HG03439 (cell line): ENCODE measurements around the gene ADAMTS3.
"Not testable (repeated sequence)": the region's sequence is repeated elsewhere in the genome, so short reads cannot be mapped to it uniquely, and the experiment has no call there.

Experiments
- ATAC-seq: cut with Tn5 transposase; IDR thresholded peaks from one replicate; pipeline ENCODE4 v1.9.1; 2021; ENCODE audit warnings: mild to moderate bottlenecking, moderate library complexity; ENCODE audit not compliant: unreplicated experiment

Gene ADAMTS3

DNA sequence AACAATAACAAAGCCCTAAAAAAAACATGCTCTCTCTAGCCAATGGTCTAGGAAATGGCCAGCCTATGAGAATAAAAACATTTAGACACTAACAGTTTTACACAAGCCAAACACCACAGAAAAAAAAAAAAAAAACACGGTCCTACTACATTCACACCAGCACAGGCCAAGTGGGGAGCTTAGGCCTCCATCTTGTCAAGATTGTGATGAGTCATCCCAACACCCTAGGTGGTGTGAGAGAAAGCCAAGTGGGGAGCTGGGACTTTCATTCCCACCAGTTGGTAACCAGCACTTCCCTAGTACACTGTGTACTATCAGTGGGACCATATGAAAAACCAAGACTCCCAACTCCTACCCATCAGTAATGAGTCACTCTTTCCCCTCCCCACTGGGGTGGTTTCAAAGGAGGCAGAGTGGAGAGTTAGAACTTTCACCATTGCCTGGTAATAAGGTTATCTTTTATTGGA is 95.6 kb downstream of the ADAMTS3 start:
- ATAC-seq: no peak

DNA sequence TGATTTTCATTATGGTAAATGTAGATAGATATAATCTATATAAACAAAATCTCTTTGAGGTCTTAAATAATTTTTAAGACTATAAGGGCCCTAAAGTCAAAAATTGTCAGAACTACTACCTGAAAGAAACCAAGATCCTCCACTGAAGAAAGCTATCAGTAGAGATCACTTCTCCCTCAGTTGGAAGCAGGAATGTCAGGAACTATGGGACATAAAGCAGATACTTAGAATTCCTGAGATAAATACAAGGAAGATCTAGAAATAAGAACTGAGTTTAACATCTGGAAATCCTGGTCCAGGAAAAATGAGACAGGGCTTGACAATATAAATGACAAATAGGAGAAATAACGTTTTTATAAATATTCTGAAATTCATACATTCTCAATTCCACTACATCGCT is 97.2 kb downstream of the ADAMTS3 start:
- ATAC-seq: no peak

DNA sequence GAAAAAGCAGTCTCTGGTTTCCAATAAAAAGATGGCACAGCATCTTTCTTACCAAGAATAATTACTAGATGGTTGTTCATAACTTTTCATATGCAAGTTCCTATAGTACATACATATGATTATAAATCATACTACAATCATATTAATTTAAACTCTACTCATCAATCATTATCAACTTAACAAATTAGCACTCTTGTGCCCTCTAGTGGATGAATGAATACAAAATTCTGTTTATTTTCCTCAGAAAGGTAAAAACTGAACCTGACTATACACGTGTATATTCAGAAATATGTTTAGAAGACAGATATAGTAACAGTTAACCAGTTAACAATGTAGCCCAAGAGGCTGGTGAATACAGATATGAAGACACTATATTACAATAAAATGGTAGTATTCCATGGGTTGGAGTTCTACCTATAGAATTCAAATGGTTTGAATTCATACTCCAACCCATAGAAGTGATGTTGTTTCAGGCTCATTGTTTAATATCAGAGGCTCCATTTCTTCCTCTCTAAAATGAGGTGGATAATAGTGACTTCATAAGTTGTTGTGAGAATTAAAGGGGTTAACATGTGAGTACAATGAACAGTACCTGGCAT is 100.0 kb downstream of the ADAMTS3 start:
- ATAC-seq: no peak

DNA sequence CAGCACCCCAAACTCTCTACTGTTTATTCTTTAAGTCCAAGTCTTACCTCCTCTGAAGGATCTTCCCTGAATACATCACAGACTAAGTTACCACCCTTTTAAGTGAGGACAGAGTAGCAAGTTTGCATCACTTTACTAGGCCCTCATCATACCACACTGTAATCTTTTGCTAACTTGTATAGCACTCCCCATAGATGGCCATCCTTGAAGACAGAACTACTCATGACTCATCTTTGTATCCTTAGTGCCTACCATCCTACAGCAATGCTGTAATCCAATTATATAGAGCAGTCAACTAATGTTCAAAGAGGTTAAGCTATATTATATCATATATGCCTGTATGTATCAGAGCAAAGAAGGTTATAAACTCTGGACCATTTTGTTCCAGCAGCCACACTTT is 101.4 kb downstream of the ADAMTS3 start:
- no peak for ATAC-seq

DNA sequence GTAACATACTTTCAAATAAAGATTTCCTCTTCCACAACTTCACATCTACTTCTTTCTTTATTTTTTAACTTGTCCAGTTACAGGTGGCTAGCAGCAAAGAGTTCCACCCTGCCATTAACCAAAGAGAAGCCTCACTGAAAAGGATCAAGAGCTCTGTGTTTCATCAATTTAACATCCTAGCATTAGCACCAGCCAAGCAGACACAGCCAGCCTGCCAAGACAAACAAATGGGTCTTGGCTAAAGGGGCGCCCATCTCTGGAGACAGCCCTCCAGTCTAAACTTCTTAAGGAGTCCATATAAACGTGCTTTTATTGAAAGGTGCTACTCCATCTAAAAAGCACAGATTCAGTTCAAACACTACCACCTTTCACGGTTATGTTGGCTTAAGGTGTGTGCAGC is 105.3 kb downstream of the ADAMTS3 start:
- no peak for ATAC-seq

DNA sequence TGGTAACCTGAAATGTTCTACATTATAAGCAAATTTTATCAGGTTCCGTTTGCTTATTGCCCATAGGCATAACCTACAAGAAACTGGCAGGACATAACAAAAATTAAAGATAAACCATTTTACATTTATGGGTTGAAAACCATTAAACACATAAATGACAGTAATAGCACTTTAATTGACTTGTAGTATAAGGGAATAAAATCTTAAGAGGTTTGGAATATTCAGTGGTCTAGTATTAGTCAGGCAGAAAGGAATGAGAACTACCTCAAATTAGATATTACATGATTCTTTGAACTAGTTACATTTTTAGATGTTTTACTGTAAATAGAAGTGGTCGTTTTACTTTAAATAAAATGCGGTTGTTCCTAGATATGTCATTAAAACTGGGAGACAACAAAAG is 111.9 kb downstream of the ADAMTS3 start:
- no peak for ATAC-seq

DNA sequence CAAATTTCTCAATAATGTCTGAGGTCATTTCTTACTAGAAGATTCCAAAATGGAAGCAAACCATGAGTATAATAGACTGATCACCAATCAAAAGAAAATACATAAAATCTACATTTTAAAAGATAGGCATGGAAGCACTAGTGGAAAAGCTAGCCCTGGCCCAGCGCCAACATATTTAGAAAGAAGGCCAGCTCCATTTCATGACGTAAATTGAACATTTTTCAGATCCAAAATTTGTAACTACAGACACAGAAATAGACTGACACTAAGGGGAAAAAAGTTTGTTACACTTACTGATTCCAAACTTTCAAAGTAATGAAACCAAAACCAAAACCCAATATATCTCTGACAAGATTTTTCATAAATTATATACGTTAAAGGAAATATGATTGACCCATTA is 117.7 kb downstream of the ADAMTS3 start:
- ATAC-seq: no peak

DNA sequence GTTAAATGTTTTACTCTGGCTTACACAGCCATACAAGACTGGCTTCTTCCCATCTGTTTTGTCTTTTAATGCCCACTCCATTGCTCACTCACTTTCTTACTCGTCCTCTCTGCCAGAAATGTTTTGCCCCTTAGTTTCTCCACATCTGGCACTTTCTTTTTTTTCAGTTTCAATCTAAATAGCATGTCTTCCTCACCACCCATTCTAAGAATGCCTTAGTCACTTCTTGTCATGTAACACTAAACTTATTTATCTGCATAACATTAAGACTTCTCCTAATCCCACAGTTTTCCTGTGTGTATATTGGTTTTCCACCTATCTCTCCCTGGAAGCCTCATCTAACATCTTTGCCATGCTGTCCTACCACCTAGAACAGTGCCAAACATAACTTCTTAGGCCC is 119.3 kb downstream of the ADAMTS3 start:
- ATAC-seq: no peak

DNA sequence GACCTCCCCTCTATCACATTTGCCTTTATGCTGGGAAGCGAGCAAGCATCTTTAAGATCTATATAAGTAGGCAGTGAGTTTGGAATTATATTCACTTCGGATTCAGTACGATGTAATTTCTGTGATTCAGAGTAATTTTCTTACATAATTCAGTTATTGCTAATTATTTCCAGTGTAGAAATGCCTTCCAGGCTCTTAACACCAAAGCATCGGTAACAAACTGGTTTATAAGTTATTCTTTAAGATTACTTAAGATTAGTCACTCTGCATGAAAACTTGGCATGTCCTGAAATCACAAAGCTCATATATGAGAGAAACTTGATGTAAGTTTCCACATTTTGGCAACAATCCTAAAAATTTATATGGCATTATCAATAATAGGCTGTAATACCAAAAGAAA is 120.8 kb downstream of the ADAMTS3 start:
- no peak for ATAC-seq

DNA sequence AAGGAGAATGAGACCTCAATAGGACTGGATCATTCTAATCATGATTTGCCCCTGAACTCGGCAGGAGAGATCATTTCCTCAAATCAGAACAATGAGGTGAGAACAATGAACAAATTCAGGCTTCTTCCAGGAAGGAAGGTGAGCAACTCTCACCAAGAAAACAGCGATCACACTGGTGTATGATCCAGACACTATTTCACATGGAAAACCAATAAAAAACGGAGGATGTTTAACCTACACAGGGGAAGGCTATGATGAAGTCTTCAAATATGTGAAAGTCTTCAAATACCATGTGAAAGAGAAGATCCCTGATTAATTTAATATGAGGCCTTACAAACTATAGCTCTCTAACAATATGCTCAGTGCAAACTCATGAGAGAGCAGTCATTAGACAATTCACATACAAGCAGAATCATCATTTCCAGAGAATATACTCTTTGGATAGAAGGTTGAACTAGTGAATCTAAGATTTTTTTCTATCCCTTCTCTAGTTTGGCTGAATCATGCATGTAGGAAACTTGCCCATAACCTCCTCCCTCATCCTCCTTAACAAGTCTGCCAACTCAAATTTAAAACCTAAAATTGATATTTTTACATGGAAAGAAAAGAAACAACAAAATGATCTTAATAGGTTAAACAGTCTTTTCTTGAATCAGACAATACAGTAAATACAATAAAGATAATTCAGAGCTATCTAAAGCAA is 122.5 kb downstream of the ADAMTS3 start:
- ATAC-seq: no peak

DNA sequence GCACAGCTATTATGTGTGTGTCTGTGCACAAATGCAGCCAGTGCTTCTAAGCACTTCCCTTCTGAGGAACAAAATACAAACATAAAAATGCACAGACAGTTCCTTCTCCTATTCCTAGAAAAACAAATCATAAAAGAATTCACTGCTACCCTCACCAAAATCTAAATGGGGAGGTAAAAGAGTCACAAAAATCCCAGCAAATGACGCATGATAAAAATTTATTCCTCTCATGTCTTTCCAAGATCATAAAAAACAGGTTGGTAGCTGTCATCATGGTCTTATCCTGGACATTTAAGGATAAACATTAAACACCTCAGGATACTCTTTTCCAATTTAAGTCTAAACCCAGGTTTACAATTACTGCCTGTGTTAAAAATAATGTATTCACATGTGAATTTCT is 124.9 kb downstream of the ADAMTS3 start:
- ATAC-seq: no peak

DNA sequence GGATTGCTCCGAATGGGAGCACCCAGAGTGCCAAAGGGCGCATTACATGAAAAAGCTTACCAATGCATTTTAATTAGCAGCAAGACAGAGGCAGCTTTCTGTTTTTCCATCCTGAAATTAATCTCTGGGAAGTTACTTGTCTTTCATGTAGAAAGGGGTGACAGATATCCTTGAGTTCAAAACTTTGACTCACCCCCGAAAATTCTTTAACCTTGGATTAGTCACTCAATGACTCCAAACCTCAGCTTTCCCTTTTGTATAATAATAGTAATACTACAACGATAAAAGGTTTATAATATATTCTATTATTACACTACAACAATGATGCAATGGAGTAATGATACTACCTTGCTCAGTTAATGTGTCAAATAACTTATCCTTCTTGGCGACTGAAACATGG is 126.3 kb downstream of the ADAMTS3 start:
- ATAC-seq: no peak

DNA sequence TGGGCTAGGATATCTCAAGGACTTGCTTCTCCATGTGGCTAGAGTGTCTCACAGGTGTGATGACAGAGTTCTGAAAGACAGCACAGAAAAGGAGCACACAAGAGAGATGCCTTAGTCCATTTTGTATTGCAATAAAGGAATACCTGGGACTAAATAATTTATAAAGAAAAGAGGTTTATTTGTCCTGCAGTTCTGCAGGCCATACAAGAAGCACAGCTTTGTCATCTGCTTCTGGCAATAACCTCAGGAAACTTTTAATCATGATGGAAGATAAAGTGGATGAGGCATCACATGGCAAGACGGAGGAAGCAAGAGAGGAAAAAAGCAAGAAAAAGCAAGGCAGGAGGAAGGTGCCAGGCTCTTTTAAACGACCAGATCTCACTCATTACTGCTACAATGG is 126.9 kb downstream of the ADAMTS3 start:
- no peak for ATAC-seq

DNA sequence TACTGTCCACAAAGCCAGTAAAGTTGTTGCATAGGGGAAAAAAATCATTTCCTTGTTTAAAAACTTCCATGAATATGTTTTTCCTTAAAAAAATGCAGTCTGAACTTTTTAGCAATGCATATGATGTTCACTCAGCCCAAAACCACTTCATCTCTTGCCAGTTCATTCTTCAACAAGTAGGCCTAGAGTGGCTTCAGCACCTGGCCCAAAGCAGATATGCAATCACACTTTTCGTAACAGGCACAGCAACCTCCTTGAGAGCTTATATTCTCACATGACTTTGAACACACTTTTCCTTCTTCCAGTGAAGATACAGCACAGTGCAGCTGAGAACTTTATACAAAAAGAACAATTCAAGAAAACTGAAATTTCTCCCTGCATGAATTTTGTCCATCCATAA is 128.6 kb downstream of the ADAMTS3 start:
- no peak for ATAC-seq

DNA sequence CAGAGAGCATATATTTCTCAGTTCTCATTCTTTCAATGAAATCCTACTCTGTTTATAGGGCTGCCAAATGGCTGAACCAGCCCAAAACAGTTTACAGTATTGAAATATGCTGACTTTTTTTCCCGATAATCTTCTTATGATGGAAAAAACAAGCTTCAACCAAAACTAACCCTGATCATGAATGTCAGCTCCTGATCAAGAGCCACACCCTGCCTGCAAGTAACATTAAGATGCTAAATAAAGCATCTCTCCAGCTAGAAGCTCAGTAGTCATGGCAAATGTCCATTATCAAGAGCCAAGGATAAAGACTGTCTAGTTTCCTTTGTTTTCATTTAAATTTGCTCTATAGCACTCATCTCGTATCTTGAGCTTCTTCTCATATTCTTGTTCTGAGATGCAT is 136.0 kb downstream of the ADAMTS3 start:
- ATAC-seq: no peak

DNA sequence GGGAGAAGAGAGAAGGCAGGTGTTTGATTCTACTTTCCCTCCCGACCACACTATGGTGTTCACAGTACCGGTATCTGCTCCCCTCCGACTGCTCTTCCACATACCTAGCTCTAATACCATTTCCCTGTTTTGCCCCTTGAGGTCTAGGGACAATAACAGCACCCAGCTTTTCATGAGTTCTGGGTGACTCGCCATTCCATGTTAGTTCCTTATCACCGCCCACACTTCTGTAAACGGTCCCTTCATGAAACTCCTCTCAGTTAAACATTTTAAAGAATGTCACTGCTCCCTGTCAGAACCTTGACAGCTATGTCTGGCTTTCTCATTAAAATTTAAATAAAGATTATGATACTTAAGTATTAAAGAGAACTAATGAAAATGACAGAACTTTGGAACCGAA is 136.7 kb downstream of the ADAMTS3 start:
- ATAC-seq: no peak

DNA sequence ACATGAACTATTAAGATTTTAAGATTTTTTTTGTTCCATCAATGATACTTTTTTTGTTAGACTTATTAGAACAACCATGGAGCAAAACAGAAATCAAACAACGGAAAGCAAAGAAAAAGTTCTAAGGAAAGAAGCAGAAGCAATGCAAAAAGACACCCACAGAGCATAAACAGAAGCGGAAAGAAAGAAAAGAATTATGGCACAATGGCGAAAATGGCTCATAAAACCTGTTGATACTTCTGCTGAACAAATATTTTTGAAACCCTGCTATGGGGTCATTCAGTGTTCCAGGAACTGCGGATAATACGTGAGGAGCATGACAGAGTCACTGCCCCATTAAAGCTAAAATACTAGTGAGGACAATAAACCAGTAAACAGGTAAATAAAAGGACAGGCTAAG is 138.0 kb downstream of the ADAMTS3 start:
- ATAC-seq: no peak

DNA sequence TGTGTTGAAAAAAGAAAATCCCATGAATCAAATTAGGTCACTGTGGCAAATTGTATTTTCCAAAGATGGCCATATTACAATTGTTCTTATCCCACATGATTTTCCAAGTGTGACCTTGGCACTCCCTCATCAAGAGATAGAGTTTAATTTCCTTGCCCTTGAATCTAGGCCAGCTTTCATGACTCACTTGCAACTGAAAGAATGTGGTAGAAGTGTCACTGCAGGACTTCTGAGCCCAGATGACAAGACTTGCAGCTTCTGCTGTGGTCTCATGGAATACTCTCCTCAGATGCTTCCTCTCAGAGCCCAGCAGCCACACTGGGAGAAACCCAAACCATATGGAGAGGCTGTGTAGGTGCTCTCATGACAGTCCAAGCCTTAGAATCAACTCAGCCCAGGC is 139.0 kb downstream of the ADAMTS3 start:
- ATAC-seq: no peak

DNA sequence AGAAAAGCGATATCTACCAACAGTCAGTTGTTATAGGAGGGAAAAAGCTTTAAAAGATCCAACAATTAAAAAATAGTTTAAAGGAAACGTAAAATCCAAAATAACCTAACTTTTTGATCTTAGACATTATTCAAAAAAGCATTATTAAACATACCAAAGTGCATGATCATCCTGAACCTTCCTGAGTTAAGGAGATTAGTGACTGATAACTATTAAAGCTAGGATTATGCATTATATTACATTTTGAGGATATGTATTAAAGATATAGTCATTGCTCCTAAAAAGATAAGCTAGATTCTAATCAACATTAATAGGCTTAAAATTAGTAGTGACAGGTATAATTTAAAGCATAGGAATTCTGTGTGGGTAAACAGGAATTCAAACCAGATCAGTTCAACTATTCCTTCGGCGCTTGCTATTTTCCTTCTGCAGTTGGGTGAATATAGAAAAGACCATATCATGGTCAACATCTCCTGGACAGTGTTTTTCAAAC is 139.6 kb downstream of the ADAMTS3 start:
- ATAC-seq: no peak

DNA sequence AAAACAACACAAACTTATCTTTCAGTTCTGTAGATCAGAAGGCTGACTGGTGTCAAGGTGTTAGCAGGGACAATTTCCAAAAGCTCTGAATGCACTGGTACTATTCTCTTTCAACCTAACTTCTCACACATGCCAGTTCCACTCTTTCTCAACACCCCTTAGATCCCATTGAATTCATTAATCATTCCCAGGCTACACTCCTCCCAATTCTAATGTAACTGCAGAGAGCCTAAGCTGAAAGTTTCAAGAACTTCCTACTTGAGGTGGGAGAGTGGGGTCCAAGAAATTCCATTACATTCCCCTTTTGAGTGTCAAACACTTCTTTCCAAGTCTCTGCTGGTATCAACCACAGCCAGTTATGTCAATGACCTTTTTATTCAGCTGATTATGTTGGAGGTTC is 142.0 kb downstream of the ADAMTS3 start:
- ATAC-seq: no peak

DNA sequence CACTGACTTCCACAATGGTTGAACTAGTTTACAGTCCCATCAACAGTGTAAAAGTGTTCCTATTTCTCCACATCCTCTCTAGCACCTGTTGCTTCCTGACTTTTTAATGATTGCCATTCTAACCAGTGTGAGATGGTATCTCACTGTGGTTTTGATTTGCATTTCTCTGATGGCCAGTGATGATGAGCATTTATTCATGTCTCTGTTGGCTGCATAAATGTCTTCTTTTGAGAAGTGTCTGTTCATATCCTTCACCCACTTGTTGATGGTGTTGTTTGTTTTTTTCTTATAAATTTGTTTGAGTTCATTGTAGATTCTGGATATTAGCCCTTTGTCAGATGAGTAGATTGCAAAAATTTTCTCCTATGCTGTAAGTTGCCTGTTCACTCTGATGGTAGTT is 143.1 kb downstream of the ADAMTS3 start:
- not testable (repeated sequence) for ATAC-seq

DNA sequence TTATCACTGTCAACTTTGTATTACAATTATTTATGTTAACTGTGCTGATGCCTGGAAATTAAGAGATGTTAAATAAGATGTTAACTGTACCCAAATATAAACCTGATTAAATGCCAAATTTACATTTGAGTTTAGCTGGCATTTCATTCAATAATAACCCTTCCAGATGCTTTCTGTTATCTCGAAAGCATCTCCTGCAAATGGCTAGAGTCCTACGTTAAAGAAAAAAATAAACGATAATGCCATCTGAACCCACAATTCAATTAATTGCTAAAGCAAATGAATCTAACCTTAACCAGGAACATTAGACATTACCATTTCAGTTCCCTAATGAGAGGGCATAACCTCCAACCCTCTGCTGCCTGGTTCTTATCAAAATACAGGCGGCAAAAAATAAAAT is 145.0 kb downstream of the ADAMTS3 start:
- no peak for ATAC-seq

DNA sequence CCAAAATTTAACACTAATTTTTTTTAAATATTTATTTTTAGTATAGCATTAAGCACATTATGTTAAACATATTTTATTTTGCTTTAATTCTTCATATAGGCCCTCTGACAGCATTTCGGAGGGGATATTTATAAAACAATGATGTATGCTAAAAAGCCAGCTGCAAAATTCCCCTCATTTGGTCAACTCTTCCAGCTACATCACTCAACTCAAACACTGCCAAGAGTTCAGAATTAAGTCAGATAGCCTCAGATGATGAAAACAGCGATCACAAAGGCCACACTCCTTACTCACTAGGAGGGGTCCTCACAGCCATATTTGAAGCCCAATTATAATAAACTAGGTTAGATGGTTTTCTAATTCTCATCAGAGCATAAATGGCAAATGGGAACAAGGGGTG is 146.6 kb downstream of the ADAMTS3 start:
- ATAC-seq: no peak
